Loucy (cell line): Measurements from ENCODE around the gene UNC5C.

ENCODE experiments used
- H2AFZ ChIP-seq: fragments of 200-600 bp; sonication (generic); 2 replicates; pipeline ENCODE4 v1.6.0; 2016; ENCODE audit warnings: antibody characterized with exemption, mild to moderate bottlenecking, low read length, moderate library complexity
- H3F3A ChIP-seq: fragments of 200-600 bp; 2 replicates; pipeline ENCODE4 v1.6.0; 2016; ENCODE audit warnings: antibody characterized with exemption, low read depth, mild to moderate bottlenecking
- H3K27me3 ChIP-seq: fragments of 200-600 bp; sonication (generic); 2 replicates; pipeline ENCODE4 v1.6.1; 2014; ENCODE audit warnings: low read length, mild to moderate bottlenecking; ENCODE audit not compliant: insufficient read depth, poor library complexity, severe bottlenecking
- H3K36me3 ChIP-seq: fragments of 200-600 bp; sonication (generic); 2 replicates; pipeline ENCODE4 v1.6.1; 2016; ENCODE audit warnings: low read length; ENCODE audit not compliant: insufficient read depth
- H3K4me1 ChIP-seq: fragments of 200-600 bp; sonication (generic); 2 replicates; pipeline ENCODE4 v1.5.1; 2014; ENCODE audit warnings: low read length, mild to moderate bottlenecking; ENCODE audit not compliant: insufficient read depth, poor library complexity, severe bottlenecking
- H3K4me2 ChIP-seq: fragments of 200-600 bp; sonication (generic); 2 replicates; pipeline ENCODE4 v1.6.0; 2014; ENCODE audit warnings: antibody characterized with exemption, low read length, low read depth, mild to moderate bottlenecking; ENCODE audit not compliant: poor library complexity, severe bottlenecking
- H3K4me3 ChIP-seq: fragments of 200-600 bp; sonication (generic); 2 replicates; pipeline ENCODE4 v1.5.1; 2014; ENCODE audit warnings: low read length, mild to moderate bottlenecking, mixed read lengths; ENCODE audit not compliant: poor library complexity, severe bottlenecking
- H3K79me2 ChIP-seq: fragments of 200-600 bp; sonication (generic); 2 replicates; pipeline ENCODE4 v1.6.1; 2014; ENCODE audit warnings: low read length; ENCODE audit not compliant: insufficient read depth
- H3K9ac ChIP-seq: fragments of 200-600 bp; sonication (generic); 2 replicates; pipeline ENCODE4 v1.6.0; 2014; ENCODE audit warnings: mild to moderate bottlenecking, low read depth, low read length, moderate library complexity; ENCODE audit not compliant: poor library complexity, severe bottlenecking
- H3K9me2 ChIP-seq: fragments of 200-600 bp; sonication (generic); replicated peaks from 2 replicates; pipeline ENCODE4 v1.6.1; 2016; ENCODE audit warnings: low read depth, low read length, mixed read lengths
- H3K9me3 ChIP-seq: fragments of 200-600 bp; sonication (generic); 2 replicates; pipeline ENCODE4 v1.6.1; 2014; ENCODE audit warnings: mild to moderate bottlenecking, antibody characterized with exemption, low read length, low read depth; ENCODE audit not compliant: insufficient read depth
- H4K20me1 ChIP-seq: fragments of 200-600 bp; sonication (generic); 2 replicates; pipeline ENCODE4 v1.6.0; 2014; ENCODE audit warnings: antibody characterized with exemption, low read length, mild to moderate bottlenecking; ENCODE audit not compliant: insufficient read depth, poor library complexity, severe bottlenecking
- EZH2phosphoT487 ChIP-seq: fragments of 200-600 bp; IDR thresholded peaks from 2 replicates; pipeline ENCODE4 v1.6.1; 2018; ENCODE audit warnings: antibody characterized with exemption, mild to moderate bottlenecking, moderate library complexity, borderline replicate concordance
- TF ChIP-seq, protein P1 (sequence below): fragments of 200-600 bp; sonication (generic); conservative IDR thresholded peaks from 2 replicates; pipeline ENCODE4 v1.5.1; 2014; ENCODE audit warnings: mild to moderate bottlenecking, antibody characterized with exemption, low read length

UNC5C gene

DNA sequence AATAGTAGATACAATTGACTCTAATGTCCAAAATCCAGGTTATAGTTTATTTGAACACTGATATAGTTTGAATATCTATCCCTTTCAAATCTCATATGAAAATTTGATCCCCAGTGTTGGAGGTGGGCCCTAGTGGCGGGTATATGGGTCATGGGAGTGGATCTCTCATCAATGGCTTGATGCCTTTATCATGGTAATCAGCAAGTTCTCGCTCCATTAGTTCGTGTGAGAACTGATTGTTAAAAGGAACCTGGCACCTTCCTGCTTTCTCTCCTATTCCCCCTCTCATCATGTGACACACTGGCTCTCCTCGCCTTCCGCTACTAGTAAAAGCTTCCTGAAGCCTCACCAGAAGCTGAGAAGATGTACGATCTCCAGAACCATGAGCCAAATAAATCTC lies 70.1 kb downstream of the UNC5C start:
- H4K20me1 ChIP-seq = no peaks in the 10 kb centered on the region
- TF ChIP-seq EZH2phosphoT487 = no peak
- TF ChIP-seq, protein P1, sequence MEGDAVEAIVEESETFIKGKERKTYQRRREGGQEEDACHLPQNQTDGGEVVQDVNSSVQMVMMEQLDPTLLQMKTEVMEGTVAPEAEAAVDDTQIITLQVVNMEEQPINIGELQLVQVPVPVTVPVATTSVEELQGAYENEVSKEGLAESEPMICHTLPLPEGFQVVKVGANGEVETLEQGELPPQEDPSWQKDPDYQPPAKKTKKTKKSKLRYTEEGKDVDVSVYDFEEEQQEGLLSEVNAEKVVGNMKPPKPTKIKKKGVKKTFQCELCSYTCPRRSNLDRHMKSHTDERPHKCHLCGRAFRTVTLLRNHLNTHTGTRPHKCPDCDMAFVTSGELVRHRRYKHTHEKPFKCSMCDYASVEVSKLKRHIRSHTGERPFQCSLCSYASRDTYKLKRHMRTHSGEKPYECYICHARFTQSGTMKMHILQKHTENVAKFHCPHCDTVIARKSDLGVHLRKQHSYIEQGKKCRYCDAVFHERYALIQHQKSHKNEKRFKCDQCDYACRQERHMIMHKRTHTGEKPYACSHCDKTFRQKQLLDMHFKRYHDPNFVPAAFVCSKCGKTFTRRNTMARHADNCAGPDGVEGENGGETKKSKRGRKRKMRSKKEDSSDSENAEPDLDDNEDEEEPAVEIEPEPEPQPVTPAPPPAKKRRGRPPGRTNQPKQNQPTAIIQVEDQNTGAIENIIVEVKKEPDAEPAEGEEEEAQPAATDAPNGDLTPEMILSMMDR = no peak
- H3K9me2 ChIP-seq = no peaks in the 10 kb centered on the region
- no peaks in the 10 kb centered on the region for H3K9me3 ChIP-seq
- no peaks in the 10 kb centered on the region for H3K36me3 ChIP-seq
- no peak overlapping the region for H3K4me3 ChIP-seq
- H2AFZ ChIP-seq = no peak overlapping the region
- no peaks in the 10 kb centered on the region for H3K79me2 ChIP-seq
- H3K27me3 ChIP-seq = no peaks in the 10 kb centered on the region
- no peaks in the 10 kb centered on the region for H3F3A ChIP-seq
- no peaks in the 10 kb centered on the region for H3K4me1 ChIP-seq
- no peak overlapping the region for H3K9ac ChIP-seq
- H3K4me2 ChIP-seq = no peak overlapping the region

DNA sequence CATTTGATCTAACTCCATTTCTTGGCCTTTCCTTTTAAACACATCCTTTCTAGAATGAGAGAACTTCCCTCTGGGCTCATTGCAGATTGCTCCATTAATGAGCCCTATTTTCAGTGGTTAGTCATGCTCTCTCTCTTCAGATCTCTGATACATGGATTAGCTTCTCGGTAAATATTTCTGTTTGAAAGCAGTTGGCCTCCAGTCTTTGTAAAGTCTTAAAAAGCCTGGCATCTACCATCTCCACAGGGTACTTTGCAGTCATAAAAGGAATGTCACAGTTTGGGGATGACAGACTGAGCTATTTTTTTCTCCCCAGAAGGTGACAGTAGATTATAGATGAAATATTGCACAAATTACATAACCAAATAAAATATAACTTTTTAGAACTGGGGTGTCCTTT lies 72.7 kb downstream of the UNC5C start:
- TF ChIP-seq, protein P1 = no peak
- no peak for TF ChIP-seq EZH2phosphoT487
- Histone ChIP-seq H2AFZ (no peak overlapping the region), H3F3A (no peaks in the 10 kb centered on the region), H3K4me3 (no peak overlapping the region), H3K4me2 (no peak overlapping the region), H3K4me1 (no peaks in the 10 kb centered on the region), H3K27me3 (no peaks in the 10 kb centered on the region), H3K9me2 (no peaks in the 10 kb centered on the region), H3K79me2 (no peaks in the 10 kb centered on the region), H3K9me3 (no peaks in the 10 kb centered on the region), H3K36me3 (no peaks in the 10 kb centered on the region), H4K20me1 (no peaks in the 10 kb centered on the region), H3K9ac (no peak overlapping the region)

DNA sequence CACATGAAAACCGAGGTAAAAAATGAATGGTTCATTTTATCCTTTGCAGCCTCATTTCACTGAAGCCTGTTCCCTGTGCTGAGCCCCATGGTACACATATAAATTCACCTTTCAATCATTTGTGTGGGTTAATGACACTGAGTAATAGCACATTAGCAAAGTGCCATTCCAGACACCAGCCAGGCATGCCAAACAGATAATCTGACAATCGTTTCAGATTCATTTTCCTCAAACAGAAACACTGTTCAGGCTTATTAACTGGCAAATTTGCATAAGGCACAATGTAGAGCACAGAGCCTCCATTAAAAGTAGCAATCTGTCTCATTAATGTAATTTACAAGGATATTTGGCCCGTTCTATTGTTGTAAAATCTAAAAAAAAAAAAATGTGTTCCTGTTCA lies 76.2 kb downstream of the UNC5C start:
- no peaks in the 10 kb centered on the region for H3K79me2 ChIP-seq
- TF ChIP-seq EZH2phosphoT487 = no peak
- TF ChIP-seq, protein P1 = no peak
- no peak overlapping the region for H3K4me3 ChIP-seq
- H3K27me3 ChIP-seq = no peaks in the 10 kb centered on the region
- H4K20me1 ChIP-seq = no peaks in the 10 kb centered on the region
- no peaks in the 10 kb centered on the region for H3K36me3 ChIP-seq
- no peaks in the 10 kb centered on the region for H3F3A ChIP-seq
- no peaks in the 10 kb centered on the region for H3K4me1 ChIP-seq
- H3K9me2 ChIP-seq = no peaks in the 10 kb centered on the region
- H3K9me3 ChIP-seq = no peaks in the 10 kb centered on the region
- H2AFZ ChIP-seq = no peak overlapping the region
- no peak overlapping the region for H3K4me2 ChIP-seq
- H3K9ac ChIP-seq = no peak overlapping the region
